Measurements from ENCODE around the gene OTX1.
"Not testable (repeated sequence)": the region's sequence is repeated elsewhere in the genome, so short reads cannot be mapped to it uniquely, and the experiment has no call there.

Gene OTX1

DNA sequence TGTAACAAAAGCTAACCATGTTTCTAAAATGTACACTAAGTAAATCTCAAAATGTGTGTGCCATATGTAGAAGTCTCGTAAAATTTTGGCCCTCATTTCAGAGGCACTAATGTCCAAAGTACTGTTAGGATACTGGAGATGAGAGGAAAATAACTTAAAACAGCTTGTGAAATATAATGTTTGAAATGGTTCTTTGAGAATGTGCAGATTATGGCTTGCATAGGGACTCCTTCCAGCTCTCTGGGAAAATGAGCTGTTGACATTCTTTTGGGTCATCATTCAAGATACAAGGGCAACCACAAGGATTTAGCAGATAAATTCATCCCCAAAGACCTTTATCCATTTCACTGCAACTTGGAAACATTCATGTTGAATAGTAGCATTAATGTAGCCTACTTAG is 38.1 kb upstream of the OTX1 start:
- TF ChIP-seq, protein P1, sequence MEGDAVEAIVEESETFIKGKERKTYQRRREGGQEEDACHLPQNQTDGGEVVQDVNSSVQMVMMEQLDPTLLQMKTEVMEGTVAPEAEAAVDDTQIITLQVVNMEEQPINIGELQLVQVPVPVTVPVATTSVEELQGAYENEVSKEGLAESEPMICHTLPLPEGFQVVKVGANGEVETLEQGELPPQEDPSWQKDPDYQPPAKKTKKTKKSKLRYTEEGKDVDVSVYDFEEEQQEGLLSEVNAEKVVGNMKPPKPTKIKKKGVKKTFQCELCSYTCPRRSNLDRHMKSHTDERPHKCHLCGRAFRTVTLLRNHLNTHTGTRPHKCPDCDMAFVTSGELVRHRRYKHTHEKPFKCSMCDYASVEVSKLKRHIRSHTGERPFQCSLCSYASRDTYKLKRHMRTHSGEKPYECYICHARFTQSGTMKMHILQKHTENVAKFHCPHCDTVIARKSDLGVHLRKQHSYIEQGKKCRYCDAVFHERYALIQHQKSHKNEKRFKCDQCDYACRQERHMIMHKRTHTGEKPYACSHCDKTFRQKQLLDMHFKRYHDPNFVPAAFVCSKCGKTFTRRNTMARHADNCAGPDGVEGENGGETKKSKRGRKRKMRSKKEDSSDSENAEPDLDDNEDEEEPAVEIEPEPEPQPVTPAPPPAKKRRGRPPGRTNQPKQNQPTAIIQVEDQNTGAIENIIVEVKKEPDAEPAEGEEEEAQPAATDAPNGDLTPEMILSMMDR (conservative IDR thresholded peaks at IDR 0.05; ENCODE audit: low read depth), result no peak
- no peak for DNase-seq (ENCODE audit: low spot score)
- ChIA-PET POLR2A (ENCODE audit: low non-redundant PET) (no interaction called here), CTCF (no interaction called here)
- H3K27ac ChIP-seq, result no peak overlapping the region

DNA sequence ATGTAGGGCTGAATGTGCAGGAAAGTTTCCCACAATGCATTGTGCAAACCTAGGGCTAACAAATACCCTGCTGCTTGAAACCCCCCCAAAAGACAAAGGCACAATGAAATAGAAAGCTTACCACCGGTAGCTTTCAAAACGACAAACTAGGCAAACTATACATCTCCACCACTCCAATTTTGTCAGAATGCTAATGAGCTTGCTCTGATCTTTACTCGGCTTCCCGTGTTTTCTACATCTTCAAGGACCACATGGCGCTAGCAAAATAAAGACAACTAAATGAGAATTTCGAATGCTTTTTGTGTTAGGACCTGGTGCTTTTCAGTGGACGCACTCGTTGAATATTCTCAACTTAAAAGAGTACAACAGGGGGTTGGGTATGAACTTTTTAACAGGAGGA is 37.2 kb upstream of the OTX1 start:
- ChIA-PET POLR2A (ENCODE audit: low non-redundant PET) (no interaction called here), CTCF (no interaction called here)

GRCh38 chr2:63015389-63015788 is 35.2 kb upstream of the OTX1 start:
- DNase-seq (ENCODE audit: low spot score), result no peak
- TF ChIP-seq, protein P1 (conservative IDR thresholded peaks at IDR 0.05; ENCODE audit: low read depth), result no peak
- POLR2A ChIA-PET (ENCODE audit: low non-redundant PET), result no interaction called here
- CTCF ChIA-PET, result no interaction called here
- no peak overlapping the region for H3K27ac ChIP-seq

More for the DNA sequence above, 37.2 kb upstream of the OTX1 start:
- DNase-seq (ENCODE audit: low spot score), result no peak
- TF ChIP-seq, protein P1 (conservative IDR thresholded peaks at IDR 0.05; ENCODE audit: low read depth), result no peak
- no peak overlapping the region for H3K27ac ChIP-seq

DNA sequence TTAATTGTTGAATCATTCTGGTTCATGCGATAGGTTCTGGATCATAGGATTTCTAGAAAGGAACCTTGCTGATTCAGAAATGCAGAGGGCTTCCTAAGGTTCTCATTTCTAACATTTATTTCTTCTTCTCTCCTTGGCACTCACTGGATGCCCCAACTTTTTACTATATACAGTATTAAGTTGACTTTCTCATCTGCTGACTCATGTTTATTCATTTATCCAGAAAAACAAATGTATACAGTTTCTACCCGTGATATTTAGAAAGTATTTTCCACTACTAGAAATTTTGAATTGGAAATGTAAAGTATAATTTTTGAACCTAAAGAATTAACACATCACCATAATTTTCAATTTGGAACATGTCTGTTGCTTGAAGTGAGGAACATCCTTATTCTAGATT is 32.2 kb upstream of the OTX1 start:
- ChIA-PET CTCF (interaction anchor here (0.7 kb wide), 1 partner anchor 42 kb away, joined by 4 read pairs; no protein-coding TSS in a partner anchor), POLR2A (ENCODE audit: low non-redundant PET) (no interaction called here)
- TF ChIP-seq, protein P1 (conservative IDR thresholded peaks at IDR 0.05; ENCODE audit: low read depth), result no peak
- H3K27ac ChIP-seq, result no peak overlapping the region
- DNase-seq (ENCODE audit: low spot score), result no peak

- CTCF ChIA-PET, result interaction anchor here (0.6 kb wide), 1 partner anchor 8 kb away, joined by 4 read pairs; no protein-coding TSS in a partner anchor
- POLR2A ChIA-PET (ENCODE audit: low non-redundant PET), result not testable (repeated sequence)
These were observed 30.9 kb upstream of the OTX1 start for GRCh38 chr2:63019686-63020085.

DNA sequence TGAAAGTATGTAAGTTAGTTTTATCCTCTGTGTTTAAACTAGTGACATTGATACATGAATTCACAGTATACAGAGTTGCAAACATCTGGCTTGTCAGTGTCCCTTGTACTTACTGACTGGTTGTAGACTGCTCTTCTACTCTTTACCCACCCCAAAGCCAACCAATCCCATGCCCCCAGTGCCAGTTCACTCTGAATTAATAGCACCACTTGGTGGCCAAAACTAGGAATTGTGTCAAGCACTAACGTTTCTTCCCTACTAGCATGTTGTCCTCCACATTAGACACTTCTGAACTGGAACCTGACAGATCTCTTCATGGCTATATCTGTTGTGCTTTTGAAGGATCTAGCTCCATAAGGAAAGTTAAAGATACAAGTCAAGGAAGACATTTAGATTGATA is 27.2 kb upstream of the OTX1 start:
- POLR2A ChIA-PET (ENCODE audit: low non-redundant PET), result no interaction called here
- no peak overlapping the region for H3K27ac ChIP-seq
- TF ChIP-seq, protein P1 (conservative IDR thresholded peaks at IDR 0.05; ENCODE audit: low read depth), result peak; percentile 34
- CTCF ChIA-PET, result interaction anchor here (0.7 to 1.1 kb wide), 2 partner anchors 10 to 414 kb away, joined by 3 read pairs; no protein-coding TSS in a partner anchor
- DNase-seq (ENCODE audit: low spot score), result no peak

More at GRCh38 chr2:63019686-63020085, 30.9 kb upstream of the OTX1 start:
- not testable (repeated sequence) for H3K27ac ChIP-seq; DNase-seq (ENCODE audit: low spot score)

- DNase-seq (ENCODE audit: low spot score), result no peak
- POLR2A ChIA-PET (ENCODE audit: low non-redundant PET), result no interaction called here
- no peak overlapping the region for H3K27ac ChIP-seq
- CTCF ChIA-PET, result no interaction called here
- TF ChIP-seq, protein P1 (conservative IDR thresholded peaks at IDR 0.05; ENCODE audit: low read depth), result no peak
These were observed 23.4 kb upstream of the OTX1 start for GRCh38 chr2:63027220-63027619.
